ENCODE results near the gene FPR3. TPM values are rescaled to one million over a fixed set of nuclear protein-coding genes. Genes with fewer than 3 reads are reported as not detected.

Gene FPR3
- 1 to 10 TPM; 1.6 to 4.9 TPM for total RNA-seq

- DNase-seq, result no peak
- no peaks in the 10 kb centered on the region for H3K4me1 ChIP-seq
- no peaks in the 10 kb centered on the region for H3K27me3 ChIP-seq
- TF ChIP-seq CTCF (IDR thresholded peaks at IDR 0.05) (no peak), POLR2A (IDR thresholded peaks at IDR 0.05) (peak in 1 of 3 donors; percentile 43)
- H3K9me3 ChIP-seq, result no peaks in the 10 kb centered on the region
- WGBS, 2 donors, result 34 to 52% methylated on average over 2 of the region's 2 CpGs
- intact Hi-C loops (cut with DNase I), result no loop called here
- H3K4me3 ChIP-seq, result no peak within 1 kb of the TSS
- ATAC-seq, result no peak
- H3K27ac ChIP-seq, result peak within 1 kb of the TSS in 1 of 4 donors; percentile 41
- no peaks in the 10 kb centered on the region for H3K36me3 ChIP-seq (replicated peaks in 1 of 2; ENCODE audit: insufficient read depth in 1 of 2, low read depth in 2 of 2)
These were observed at the start of gene FPR3 for GRCh38 chr19:51794885-51795490. Gene FPR3, plus strand, starts transcription at chr19:51795157. Its CDS starts 28,592 bp downstream, at chr19:51823749.

GRCh38 chr19:51746731-51747130 is 48.2 kb upstream of the FPR3 start:
- ATAC-seq (no peak), DNase-seq (no peak)
- WGBS, 2 donors, result 39 to 43% methylated on average over 7 of the region's 7 CpGs
- no peak for TF ChIP-seq POLR2A (IDR thresholded peaks at IDR 0.05)
- no peak for TF ChIP-seq CTCF (IDR thresholded peaks at IDR 0.05)
- Histone ChIP-seq H3K36me3 (replicated peaks in 1 of 2; ENCODE audit: insufficient read depth in 1 of 2, low read depth in 2 of 2) (no peaks in the 10 kb centered on the region), H3K27ac (no peak overlapping the region), H3K9me3 (no peaks in the 10 kb centered on the region), H3K27me3 (no peaks in the 10 kb centered on the region), H3K4me3 (no peak overlapping the region), H3K4me1 (no peaks in the 10 kb centered on the region)
- intact Hi-C loops (cut with DNase I), result no loop called here

GRCh38 chr19:51749979-51750378 is 45.0 kb upstream of the FPR3 start:
- H3K36me3 ChIP-seq (replicated peaks in 1 of 2; ENCODE audit: insufficient read depth in 1 of 2, low read depth in 2 of 2), result no peaks in the 10 kb centered on the region
- ATAC-seq (no peak), DNase-seq (no peak)
- no peak overlapping the region for H3K27ac ChIP-seq
- TF ChIP-seq CTCF (IDR thresholded peaks at IDR 0.05) (no peak), POLR2A (IDR thresholded peaks at IDR 0.05) (no peak)
- WGBS, 2 donors, result 47 to 53% methylated on average over 4 of the region's 4 CpGs
- H3K4me3 ChIP-seq, result no peak overlapping the region
- H3K27me3 ChIP-seq, result no peaks in the 10 kb centered on the region
- H3K4me1 ChIP-seq, result no peaks in the 10 kb centered on the region
- no peaks in the 10 kb centered on the region for H3K9me3 ChIP-seq
- intact Hi-C loops (cut with DNase I), result no loop called here

GRCh38 chr19:51750400-51751094 is 44.4 kb upstream of the FPR3 start:
- H3K4me1 ChIP-seq, result no peaks in the 10 kb centered on the region
- H3K36me3 ChIP-seq (replicated peaks in 1 of 2; ENCODE audit: insufficient read depth in 1 of 2, low read depth in 2 of 2), result no peaks in the 10 kb centered on the region
- no peaks in the 10 kb centered on the region for H3K9me3 ChIP-seq
- DNase-seq, result no peak
- no peak overlapping the region for H3K4me3 ChIP-seq
- H3K27me3 ChIP-seq, result no peaks in the 10 kb centered on the region
- WGBS, 2 donors, result 56 to 61% methylated on average over 7 of the region's 7 CpGs
- no peak for TF ChIP-seq CTCF (IDR thresholded peaks at IDR 0.05)
- TF ChIP-seq POLR2A (IDR thresholded peaks at IDR 0.05), result no peak
- ATAC-seq, result no peak
- peak overlapping the region in 1 of 4 donors; percentile 57 for H3K27ac ChIP-seq
- intact Hi-C loops (cut with DNase I), result no loop called here

All from body of pancreas (tissue), 4 donors.